ENCODE data around the gene RAB3GAP1. TPM values are rescaled to one million over a fixed set of nuclear protein-coding genes. Genes with fewer than 3 reads are reported as not detected.
A peak's percentile ranks its signal among the peaks of the same experiment; 100 is the strongest.

Gene RAB3GAP1
- total RNA-seq, 2 experiments from 2014 or later: 40.2 to 63.6 TPM

- no peaks in the 10 kb centered on the region; the same call in 1 of the 2 replicates for H3K9me3 ChIP-seq (ENCODE audit: low read length)
- CTCF ChIA-PET (ENCODE audit: unreplicated experiment): no interaction called here
- peaks cover 43% of the 10 kb centered on the region for H3K4me1 ChIP-seq (ENCODE audit: insufficient read depth, low read length, poor library complexity, severe bottlenecking)
- H3K4me3 ChIP-seq (ENCODE audit: low read depth, low read length, poor library complexity, severe bottlenecking): peak overlapping the region; percentile 92
- peaks cover 58% of the 10 kb centered on the region for H3K79me2 ChIP-seq (ENCODE audit: insufficient read depth, low read depth, low read length)
- POLR2A ChIA-PET: interaction anchor here (0.8 to 0.9 kb wide), 2 partner anchors 35 to 478 kb away, joined by 4 read pairs; partner anchors contain the start of genes R3HDM1 and ZRANB3
- TF ChIP-seq EZH2phosphoT487 (IDR thresholded peaks at IDR 0.05; ENCODE audit: borderline replicate concordance, low read depth, low read length) (no peak), CTCF (conservative IDR thresholded peaks at IDR 0.05; ENCODE audit: low read length) (no peak)
- peaks cover 16% of the 10 kb centered on the region for H4K20me1 ChIP-seq (ENCODE audit: insufficient read depth, low read length)
- no peaks in the 10 kb centered on the region for H3K9me2 ChIP-seq (ENCODE audit: insufficient read depth, low read length)
- H3K27ac ChIP-seq (ENCODE audit: low read depth, low read length, poor library complexity, severe bottlenecking): peak overlapping the region; percentile 89
- BruUV-seq (replicated peaks): no TSS peak
- intact Hi-C loops (cut with micrococcal nuclease; ENCODE audit: unreplicated experiment): loop anchor here (1.0 to 10.0 kb wide), 5 partner anchors 199 to 1342 kb away; partner anchors contain the start of genes R3HDM1, UBXN4 and ZRANB3
- peaks cover 42% of the 10 kb centered on the region for H3K36me3 ChIP-seq (ENCODE audit: insufficient read depth, low read length)
- H2AFZ ChIP-seq (ENCODE audit: low read length): peak overlapping the region; percentile 98; the same call in 1 of the 2 replicates
- peak overlapping the region; percentile 78 for H3K4me2 ChIP-seq (ENCODE audit: low read length)
- DNase-seq (ENCODE audit: low spot score): peak; percentile 7
Observed at GRCh38 chr2:135052997-135053474, 944 bp downstream of the RAB3GAP1 start.

GRCh38 chr2:135055182-135055786 lies 3.2 kb downstream of the RAB3GAP1 start:
- ChIA-PET CTCF (ENCODE audit: unreplicated experiment) (no interaction called here), POLR2A (interaction anchor here (0.6 to 0.7 kb wide), 4 partner anchors 10 to 680 kb away, joined by 3 to 5 read pairs (median 4); no protein-coding TSS in a partner anchor)
- Histone ChIP-seq H3K4me1 (ENCODE audit: insufficient read depth, low read length, poor library complexity, severe bottlenecking) (peaks cover 43% of the 10 kb centered on the region), H2AFZ (ENCODE audit: low read length) (no peak overlapping the region), H3K79me2 (ENCODE audit: insufficient read depth, low read depth, low read length) (peaks cover 78% of the 10 kb centered on the region), H3K27ac (ENCODE audit: low read depth, low read length, poor library complexity, severe bottlenecking) (peak overlapping the region; percentile 23), H3K36me3 (ENCODE audit: insufficient read depth, low read length) (peaks cover 63% of the 10 kb centered on the region), H4K20me1 (ENCODE audit: insufficient read depth, low read length) (peaks cover 16% of the 10 kb centered on the region), H3K9me2 (ENCODE audit: insufficient read depth, low read length) (no peaks in the 10 kb centered on the region), H3K9me3 (ENCODE audit: low read length) (no peaks in the 10 kb centered on the region; the same call in 1 of the 2 replicates), H3K4me2 (ENCODE audit: low read length) (peak overlapping the region; percentile 78), H3K4me3 (ENCODE audit: low read depth, low read length, poor library complexity, severe bottlenecking) (no peak overlapping the region)
- intact Hi-C loops (cut with micrococcal nuclease; ENCODE audit: unreplicated experiment): loop anchor here (10.0 kb wide), 2 partner anchors 320 to 1340 kb away; no protein-coding TSS in a partner anchor
- BruUV-seq (replicated peaks): no TSS peak
- TF ChIP-seq CTCF (conservative IDR thresholded peaks at IDR 0.05; ENCODE audit: low read length) (no peak), EZH2phosphoT487 (IDR thresholded peaks at IDR 0.05; ENCODE audit: borderline replicate concordance, low read depth, low read length) (no peak)
- no peak for DNase-seq (ENCODE audit: low spot score)

- Histone ChIP-seq H2AFZ (ENCODE audit: low read length) (no peak overlapping the region), H4K20me1 (ENCODE audit: insufficient read depth, low read length) (peaks cover 16% of the 10 kb centered on the region), H3K4me1 (ENCODE audit: insufficient read depth, low read length, poor library complexity, severe bottlenecking) (peaks cover 40% of the 10 kb centered on the region), H3K4me2 (ENCODE audit: low read length) (peak overlapping the region; percentile 33), H3K4me3 (ENCODE audit: low read depth, low read length, poor library complexity, severe bottlenecking) (no peak overlapping the region), H3K9me3 (ENCODE audit: low read length) (no peaks in the 10 kb centered on the region; the same call in 1 of the 2 replicates), H3K27ac (ENCODE audit: low read depth, low read length, poor library complexity, severe bottlenecking) (peak overlapping the region; percentile 56), H3K79me2 (ENCODE audit: insufficient read depth, low read depth, low read length) (peaks cover 78% of the 10 kb centered on the region), H3K36me3 (ENCODE audit: insufficient read depth, low read length) (peaks cover 78% of the 10 kb centered on the region), H3K9me2 (ENCODE audit: insufficient read depth, low read length) (no peaks in the 10 kb centered on the region)
- no TSS peak for BruUV-seq (replicated peaks)
- ChIA-PET POLR2A (interaction anchor here (0.5 to 1.1 kb wide), 6 partner anchors 9 to 1052 kb away, joined by 3 to 4 read pairs (median 3); no protein-coding TSS in a partner anchor), CTCF (ENCODE audit: unreplicated experiment) (no interaction called here)
- TF ChIP-seq EZH2phosphoT487 (IDR thresholded peaks at IDR 0.05; ENCODE audit: borderline replicate concordance, low read depth, low read length): no peak
- intact Hi-C loops (cut with micrococcal nuclease; ENCODE audit: unreplicated experiment): loop anchor here (10.0 kb wide), 2 partner anchors 322 to 1338 kb away; no protein-coding TSS in a partner anchor
- DNase-seq (ENCODE audit: low spot score): peak; percentile 70
Observed at GRCh38 chr2:135056790-135057189, 4.7 kb downstream of the RAB3GAP1 start.
